Fibroblast of skin of left quadriceps (primary cell): Measurements from ENCODE around the gene SPINK6.

ENCODE experiments used
- DNase-seq, 2 experiments: peaks; one replicate each; pipeline ENCODE4 v3.0.0-alpha.2; 2013; ENCODE audit warnings: low read depth in 2 of 2

The SPINK6 gene

DNA sequence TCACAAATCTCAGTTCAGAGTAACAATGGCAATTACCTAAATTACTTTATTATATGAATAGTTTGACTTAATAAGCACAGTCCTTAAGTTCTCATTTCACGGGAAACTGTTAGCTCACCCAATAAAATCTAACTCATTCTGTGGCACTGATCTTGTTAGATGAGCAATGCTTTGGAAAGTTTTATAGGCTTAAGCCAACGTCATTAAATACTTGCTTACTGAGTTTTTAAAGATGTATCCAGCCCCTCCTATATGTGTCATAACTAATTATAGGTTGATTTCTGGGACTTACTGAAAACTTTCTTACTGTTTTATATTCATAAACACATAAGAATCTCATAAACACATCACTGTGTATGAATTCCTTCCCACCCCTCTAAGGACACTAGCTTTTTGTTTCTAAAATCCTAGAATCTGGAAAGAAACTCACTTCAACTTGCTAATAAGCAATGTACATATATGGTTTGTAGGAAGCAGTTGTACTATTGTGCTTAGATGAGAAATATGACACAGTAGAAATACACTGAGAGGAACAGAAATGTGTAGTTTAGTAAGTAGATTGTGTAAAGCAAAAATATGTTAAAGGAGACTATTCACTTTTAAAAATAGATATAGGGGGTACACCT, 21.4 kb downstream of the SPINK6 start:
- DNase-seq: no peak

DNA sequence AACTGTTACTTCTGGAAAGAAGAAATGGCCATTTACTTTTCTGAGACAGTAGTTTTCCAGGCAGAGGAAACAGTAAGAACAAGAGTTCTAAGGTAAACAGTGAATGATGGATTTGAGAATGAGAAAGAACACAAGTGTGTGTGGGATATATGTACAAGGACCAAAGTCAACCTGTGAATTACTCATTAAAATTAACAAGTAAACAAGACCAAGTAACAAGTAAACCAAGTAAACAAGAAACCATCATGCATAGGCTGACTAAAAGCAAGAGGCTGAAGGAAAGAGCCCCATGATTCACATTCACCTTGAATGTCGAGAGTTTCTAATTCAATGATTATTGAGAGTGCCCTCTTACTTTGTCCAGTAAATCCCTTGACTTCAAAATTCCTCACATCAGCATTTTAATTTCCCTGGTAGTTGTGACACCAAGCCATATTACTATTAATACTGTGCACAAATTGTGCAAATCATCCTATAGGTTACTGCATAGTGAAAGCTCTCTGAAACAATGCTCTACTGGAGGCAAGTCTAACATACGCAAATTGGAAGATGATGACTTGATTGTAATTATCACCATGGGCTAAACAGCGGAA, 25.6 kb downstream of the SPINK6 start:
- no peak for DNase-seq

DNA sequence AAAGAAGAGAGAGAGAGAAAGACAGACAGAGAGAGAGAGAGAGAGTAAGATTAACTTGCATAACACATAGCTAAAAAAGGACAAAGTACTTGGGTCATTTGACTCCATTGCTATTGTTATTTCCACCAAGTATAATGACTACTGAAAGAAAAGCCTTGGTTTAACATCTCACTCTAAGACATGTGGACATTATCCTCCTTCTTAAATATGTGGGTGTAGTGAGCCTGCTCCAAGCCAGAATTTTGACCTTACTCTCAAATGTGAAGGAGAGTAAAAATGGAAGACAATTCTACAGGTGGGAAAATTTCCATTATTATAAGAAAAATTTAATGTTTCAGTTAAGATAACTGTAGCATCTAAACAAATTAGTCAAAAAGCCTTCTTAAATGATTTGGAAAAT, 27.0 kb downstream of the SPINK6 start:
- no peak for DNase-seq

DNA sequence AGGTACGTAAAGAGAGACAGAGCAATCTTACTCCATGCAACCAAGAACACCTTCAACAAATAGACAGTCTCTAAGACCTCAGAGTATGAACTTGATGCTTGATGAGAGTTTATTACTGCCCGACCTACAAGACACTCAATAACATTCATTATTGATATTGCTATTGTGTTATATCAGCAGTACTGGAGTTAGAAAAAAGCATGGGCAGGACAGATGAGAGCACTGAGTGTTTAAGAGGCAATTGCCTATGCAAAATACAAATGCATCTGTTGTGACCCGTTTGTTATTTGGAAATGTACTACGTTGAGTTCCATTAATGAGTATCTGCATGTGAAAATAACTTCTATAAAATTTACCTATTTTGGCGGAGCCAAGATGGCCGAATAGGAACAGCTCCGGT, 27.4 kb downstream of the SPINK6 start:
- DNase-seq: no peak

DNA sequence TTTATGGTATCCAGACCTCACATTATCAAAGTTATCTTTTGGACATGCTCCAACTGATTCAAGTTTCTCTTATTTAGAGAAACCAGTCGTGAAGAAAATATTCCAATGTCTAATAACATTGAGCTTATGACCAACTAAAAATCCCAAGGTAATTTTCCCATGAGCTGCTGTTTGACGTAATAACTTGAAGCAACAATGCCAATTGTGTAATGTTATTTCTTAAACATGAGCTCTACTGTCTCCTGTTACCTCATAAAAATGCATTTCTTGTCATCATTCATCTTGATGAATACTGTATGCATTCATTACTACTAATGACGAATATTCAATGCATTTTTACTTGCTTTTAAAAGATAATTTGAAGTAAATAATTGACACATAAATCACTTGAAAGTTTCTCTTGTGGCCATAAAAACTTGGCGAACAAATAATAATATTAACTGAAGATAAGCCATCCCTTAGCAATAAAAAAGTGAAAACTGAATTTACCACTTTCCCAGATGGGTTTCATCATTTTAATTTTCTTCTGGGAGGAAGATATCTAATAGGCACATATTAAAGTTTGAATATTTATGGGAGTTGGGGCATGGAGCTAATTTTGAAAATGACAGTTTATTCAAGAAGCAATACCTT, 35.1 kb downstream of the SPINK6 start:
- no peak for DNase-seq

DNA sequence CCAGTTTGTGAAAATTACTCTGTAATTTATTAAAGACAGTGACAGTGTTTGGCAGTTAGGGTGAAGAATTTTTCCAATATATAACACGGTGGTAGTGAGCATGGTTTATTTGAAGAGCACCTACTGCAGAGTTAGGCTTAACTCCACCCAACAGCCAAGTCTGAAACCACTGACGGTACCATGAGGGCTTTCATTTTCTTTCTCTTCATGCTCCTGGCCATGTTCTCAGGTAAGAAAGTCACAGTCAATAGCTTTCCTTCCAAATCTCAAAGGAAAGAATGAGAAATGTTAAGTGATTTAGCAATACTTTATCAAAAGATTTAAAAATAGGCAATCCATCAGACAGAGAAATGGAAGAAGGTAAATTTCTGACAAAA, 35.6 kb downstream of the SPINK6 start, which contains the start of gene MARCOL:
TSS of gene MARCOL (plus strand) at position 108 of the 377 bp plus-strand sequence. CDS start at position 181, 73 bp downstream.
- DNase-seq: no peak

DNA sequence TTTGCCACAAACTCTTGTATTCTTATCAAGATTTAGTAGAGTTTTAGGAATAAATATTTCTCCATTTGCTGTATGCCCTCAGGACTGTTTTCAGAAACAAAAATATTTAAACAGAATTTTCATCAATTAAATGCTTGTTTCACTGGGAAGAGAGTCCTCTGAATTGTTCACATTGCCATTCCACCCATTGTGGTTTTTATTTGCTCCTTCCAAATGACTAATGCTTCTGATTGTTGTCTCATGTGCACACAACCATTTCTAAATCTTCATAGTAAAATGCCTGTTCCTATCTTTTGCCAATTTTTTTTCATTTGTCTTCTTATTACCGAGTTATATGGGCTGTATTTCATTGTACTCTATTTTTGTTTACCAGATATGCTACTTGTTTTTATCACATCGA, 46.1 kb downstream of the SPINK6 start:
- no peak for DNase-seq

DNA sequence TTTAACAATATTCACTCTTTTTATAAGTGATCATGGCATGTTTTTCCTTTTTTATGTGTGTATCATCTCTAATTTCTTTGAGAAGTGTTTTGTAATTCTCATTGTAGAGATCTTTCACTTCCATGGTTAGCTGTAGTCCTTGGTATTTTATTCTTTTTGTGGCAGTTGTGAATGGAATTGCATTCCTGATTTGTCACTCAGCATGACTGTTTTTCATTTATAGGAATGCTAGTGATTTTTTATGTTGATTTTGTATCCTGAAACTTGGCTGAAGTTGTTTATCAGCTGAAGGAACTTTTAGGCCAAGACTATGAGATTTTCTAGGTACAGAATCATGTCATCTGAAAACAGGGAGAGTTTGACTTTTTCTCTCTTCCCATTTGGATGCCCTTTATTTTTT, 52.6 kb downstream of the SPINK6 start:
- no peak for DNase-seq

DNA sequence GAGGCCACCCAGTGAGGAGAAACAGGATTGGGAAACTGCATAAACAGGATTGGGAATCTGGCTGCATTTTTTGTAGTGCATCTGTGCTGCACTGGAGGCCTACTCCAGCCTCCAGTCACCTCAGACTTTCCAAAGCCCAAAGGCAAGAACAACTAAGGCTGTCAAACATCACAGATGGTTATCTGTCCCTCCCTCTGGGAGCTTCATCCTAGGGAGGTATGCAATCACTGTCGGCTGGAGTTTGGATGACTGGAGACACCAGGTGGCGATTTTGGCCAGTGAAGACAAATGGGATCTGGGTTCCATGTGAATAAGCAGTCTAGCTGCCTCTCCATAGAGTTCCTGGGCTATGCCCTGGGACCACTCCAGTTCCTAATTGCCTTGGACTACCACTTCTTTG, 56.4 kb downstream of the SPINK6 start:
- DNase-seq: no peak

DNA sequence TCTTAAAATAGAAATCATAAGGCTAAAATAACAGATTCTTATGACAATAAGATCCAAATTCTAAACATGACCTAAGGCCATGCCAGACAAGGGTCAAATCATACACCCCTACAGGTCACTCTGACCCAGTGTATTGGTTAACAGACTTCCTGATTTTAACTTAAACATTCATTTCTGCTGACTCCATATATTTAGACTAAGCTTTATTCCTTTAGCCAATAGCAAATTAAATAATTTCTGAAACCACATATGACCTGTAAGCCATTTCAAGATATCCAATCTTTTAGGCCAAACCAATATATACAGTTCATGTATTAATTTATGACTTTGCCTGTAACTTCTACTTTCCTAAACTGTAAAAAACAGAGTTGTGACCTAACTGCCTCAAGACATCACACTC, 58.4 kb downstream of the SPINK6 start:
- no peak for DNase-seq
